Stimulated activated CD8-positive, alpha-beta memory T cell treated with anti-CD3 and anti-CD28 coated beads, Interleukin-7, amount 100 ng/mL, for 24 hours (primary cell): ENCODE data around the gene STARD7.
A peak's percentile ranks its signal among the peaks of the same experiment; 100 is the strongest.

Experiments
- DNase-seq: peaks from one replicate; pipeline ENCODE4 v3.0.0-alpha.2; 2020; ENCODE audit warnings: low read depth

The STARD7 gene

DNA sequence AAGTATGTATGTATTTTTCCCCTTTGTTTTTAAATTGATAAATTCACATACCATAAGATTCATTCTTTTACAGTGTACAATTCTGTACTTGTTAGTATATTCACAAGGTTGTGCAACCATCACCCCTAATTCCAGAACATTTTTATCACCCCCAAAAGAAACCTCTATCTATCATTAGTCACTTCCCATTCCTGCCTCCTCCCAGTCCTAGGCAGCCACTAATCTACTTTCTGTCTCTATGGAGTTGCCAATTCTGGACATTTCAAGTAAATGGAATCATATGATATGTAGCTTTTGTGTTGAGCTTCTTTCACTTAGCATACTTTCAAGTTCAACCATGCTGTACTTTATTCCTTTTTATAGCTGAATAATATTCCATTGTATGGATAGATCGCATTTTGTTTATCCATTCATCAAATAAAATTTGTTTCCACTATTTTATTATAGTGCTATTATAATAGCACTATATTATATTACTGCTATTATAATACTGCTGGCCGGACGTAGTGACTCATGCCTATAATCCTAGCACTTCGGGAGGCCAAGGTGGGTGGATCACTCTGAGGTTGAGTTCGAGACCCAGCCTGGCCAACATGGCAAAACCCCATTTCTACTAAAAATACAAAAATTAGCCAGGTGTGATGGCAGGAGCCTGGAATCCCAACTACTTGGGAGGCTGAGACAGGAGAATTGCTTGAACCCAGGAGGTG, 10.9 kb downstream of the STARD7 start:
- DNase-seq: no peak

- DNase-seq: no peak
Observed at GRCh38 chr2:96195410-96196066, 13.1 kb downstream of the STARD7 start.

DNA sequence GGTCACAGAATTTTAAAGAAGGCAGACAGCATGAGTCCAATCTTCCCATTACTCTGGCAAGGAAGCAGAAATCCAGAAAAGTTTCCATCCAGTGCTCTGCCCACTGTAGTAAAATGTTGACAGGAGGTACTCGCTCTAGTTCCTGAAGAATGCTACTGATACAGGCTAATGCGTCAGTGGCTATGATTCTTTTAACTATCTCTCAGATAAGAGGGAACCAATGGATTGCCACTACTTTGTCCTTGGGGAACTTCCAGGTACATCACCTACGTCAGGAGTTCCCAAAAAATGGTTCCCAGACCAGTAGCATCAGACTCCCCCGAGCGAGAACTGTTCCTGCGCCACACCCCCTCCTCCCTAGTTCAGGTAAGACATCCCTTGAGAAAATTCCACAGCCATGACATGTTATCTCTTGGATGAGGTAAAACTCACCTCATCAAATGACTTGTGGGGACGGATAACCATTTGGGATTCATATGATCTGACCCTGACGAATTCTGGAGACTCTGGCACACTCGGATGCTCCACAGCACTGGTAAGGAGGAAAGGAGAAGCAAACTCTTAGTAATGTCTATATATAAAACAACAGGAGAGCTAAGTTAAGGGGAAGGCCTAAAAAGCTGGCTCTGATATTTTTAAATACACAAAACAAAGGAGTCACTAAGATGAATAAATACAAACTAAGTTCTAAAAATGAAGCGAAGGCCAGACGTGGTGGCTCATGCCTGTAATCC, 16.5 kb downstream of the STARD7 start:
- no peak for DNase-seq

DNA sequence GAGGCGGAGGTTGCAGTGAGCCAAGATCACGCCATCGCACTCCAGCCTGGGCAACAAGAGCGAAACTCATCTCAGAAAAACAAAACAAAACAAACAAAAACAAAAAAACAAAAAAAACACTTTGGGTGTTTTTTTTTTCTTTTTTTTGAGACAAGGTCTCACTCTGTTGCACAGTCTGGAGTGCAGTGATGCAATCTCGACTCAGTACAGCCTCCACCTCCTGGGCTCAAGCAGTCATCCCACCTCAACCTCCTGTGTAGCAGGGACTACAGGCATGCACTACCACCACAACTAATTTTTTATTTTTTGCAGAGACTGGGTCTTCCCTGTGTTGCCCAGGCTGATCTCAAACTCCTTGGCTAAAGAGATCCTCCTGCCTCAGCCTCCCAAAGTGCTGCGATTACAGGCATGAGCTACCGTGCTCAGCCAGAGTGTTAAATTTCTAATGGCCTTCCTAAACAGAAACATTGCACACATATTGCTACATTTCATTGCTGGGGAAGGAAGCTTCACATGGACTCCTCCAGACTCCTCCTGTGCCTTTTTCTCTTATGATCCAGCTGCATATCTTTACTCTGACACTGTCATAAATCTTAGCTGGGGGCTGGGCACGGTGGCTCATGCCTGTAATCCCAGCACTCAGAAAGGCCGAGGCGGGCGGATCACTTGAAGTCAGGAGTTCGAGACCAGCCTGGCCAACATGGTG, 19.7 kb downstream of the STARD7 start:
- no peak for DNase-seq

- no peak for DNase-seq
Observed at GRCh38 chr2:96186562-96186961, 22.1 kb downstream of the STARD7 start.

DNA sequence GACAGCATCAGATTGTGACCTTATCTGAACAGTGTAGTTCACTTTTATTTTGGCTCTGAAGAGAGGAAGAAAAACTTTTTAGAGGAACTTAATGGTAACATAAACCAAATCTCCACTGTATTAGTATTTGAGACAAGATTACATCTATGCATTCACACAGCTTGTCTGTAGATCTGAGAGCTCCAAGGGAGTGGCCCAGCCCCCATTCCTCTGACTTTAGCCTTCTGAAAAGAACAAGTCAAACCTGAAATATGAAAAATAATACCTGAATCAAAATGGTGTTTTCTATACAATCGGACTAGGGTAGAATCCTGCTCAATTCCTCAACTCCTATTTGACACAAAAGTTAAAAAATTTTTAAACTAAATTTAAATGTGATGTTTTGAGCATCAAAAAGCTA, 23.1 kb downstream of the STARD7 start:
- no peak for DNase-seq

GRCh38 chr2:96184989-96185388, 23.6 kb downstream of the STARD7 start:
- DNase-seq: no peak

DNA sequence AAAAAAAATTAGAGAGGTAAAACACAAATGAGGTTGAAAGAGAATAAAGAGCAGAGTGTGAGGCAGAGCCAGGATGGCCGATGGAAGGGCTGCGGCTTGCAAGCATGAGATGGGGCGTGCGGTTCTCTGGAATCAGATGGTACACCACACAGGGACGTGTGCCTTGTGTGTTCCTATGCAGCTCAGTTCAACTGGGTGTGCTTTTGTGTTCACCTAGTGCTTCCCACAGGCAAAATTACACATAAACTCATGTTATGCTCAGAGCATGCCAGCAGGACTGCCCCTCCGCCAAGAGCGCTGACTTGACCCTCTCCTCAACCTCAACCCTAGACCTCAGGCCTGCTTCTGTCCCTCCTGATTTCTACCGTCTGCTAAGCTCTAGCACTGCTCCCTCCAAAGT, 24.4 kb downstream of the STARD7 start:
- DNase-seq: no peak

DNA sequence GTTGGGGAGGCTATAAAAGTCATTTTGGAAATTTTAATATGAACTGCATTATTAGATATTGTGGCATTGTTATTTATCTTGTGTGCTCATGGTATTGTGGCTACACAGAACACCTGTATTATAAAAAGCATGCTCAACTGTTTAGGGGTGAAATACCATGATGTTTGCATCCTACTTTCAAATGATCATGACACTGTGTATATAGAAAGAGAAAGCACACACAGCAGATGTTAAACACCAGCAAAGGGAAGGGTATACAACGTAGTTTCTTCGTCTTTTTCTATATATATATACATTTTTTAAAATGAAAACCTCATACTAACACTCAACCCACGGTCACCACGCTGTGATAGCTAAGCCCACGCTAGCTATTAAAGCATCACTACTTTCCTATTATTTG, 27.1 kb downstream of the STARD7 start:
- DNase-seq: no peak

DNA sequence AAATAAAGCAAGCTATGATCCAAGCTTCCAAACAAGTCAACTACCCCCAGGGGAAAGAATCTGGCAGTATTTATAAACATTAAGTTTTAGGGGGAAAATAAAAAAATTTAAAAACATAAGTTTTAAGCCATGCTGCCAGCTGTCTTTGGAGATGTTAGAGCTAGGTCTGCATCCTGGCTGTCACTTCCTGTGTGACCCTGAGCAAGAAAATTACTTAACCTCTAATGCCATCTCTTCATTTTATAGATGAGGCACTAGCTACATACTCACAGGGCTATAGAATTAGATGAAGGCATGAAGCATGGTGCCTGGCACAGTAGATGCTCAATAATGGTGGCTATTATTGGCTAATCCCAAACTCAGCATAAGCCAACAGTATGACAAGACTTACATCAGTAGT, 28.1 kb downstream of the STARD7 start:
- DNase-seq: no peak

DNA sequence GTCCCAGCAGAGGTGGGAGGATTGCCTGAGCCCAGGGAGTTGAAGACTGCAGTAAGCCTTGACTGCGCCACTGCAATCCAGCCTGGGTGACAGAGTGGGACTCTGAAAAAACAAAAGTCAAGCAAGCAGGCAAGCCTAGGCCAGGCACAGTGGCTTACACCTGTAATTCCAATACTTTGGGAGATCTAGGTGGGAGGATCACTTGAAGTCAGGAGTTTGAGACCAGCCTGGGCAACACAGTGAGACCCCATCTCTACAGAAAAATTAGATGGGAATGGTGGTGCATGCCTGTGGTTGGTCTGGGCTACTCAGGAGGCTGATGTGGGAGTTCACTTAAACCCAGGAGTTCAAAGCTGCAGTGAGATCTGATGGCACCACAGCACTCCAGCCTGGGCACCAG, 28.6 kb downstream of the STARD7 start:
- DNase-seq: no peak

DNA sequence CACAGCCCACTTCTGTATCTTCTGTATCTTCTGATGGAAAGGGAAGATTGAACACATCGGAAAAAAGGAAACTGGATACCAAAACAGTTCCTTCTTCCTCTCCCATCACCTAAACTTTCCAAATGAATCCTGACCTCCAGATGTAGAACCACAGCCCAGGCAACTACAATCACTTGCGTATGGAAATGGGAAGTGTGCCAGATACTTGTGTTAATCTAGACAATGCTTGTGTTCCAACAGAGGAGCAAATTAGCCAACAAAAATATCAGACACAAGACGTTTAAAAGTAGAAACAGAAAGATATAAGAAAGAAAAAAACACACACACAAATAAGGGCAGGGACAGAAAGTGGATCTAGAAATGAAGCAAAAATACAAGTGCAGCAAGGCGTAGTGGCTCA, 32.0 kb downstream of the STARD7 start:
- no peak for DNase-seq

DNA sequence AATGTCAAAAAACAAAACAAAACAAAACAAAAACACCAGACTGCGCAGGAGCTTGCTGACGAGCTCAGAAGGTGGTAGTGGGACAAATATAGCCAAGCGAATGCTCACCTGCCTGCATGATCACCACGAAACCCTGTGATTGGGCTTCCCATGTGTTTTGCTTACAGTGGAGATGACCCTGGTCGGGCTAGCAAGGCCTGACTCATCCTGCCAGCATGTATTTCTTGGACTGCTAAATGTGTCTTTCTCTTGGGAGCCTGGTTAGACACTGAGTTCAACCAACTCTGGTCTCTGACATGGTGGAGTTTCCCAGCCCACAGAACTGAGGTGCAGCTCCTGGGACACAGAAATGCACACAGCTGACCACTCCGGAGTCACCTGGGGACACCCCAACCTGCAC, 32.7 kb downstream of the STARD7 start:
- DNase-seq: no peak

DNA sequence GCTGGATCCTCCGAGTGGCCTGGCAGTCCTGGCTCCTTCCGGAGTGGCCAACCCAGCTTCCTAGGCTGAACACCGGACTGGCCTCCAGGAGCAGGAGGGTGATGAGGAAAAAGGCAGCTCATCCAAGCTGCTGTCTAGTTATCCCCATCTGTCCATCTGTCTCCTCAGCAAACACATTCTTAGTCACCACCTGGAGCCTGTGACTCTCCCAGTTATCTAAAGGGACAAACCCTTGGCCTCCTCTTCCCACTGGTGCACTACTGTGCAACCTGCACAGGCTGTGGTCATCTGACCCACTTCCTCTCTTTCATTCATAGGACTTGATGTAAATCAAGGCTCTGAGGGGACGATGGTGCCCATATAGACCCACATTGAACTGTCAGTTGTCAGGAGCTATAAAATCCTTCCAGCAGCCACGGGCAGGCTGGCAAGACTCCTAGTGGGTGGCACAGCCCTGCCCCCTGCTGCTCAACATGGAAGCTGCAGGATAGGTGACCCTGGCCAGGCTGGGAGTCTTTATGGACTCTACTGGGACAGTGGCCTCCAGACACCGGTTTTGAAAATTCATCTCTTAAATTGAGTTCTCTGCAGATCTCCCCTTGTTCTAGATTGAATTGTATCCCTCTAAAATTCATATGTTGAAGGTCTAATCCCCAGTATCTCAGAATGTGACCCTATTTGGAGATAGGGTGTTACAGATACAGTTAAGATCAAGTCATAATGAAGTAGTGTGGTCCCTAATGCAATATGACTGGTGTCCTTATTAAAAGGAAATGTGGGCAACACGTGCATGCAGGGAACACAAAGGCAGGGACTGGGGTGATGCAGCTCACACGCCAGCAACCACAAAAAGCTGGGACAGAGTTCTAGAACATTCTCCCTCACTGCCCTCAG, 34.1 kb downstream of the STARD7 start:
- peak; percentile 67 for DNase-seq

- DNase-seq: no peak
Observed at GRCh38 chr2:96171831-96172230, 36.8 kb downstream of the STARD7 start.

GRCh38 chr2:96170626-96171025, 38.0 kb downstream of the STARD7 start:
- no peak for DNase-seq

- no peak for DNase-seq
Observed at GRCh38 chr2:96169868-96170507, 38.6 kb downstream of the STARD7 start.

DNA sequence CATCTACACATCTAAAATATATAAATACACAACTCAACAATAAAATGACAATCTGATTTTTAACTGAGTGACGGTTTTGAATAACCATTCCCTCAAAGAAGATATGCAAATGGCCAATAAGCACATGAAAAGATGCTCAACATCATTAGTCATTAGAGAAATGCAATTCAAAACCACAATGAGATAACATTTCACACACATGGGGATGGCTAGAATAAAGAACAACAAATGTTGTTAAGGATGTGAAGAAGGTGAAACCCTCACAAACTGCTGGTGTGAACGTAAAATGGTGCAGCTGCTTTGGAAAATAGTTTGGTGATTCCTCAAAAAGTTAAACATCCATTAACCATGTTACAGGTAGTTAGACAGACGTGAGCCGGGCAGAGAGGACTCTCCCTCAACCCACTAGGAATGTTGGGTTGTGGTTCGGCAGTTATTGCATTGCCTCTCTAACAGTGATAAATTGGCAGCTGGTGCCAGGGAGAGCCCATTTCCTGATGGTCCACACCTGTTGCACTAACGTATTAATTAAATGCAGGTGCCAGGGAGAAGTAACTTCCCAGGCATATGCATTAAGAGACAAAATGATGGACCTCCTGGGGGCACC, 41.1 kb downstream of the STARD7 start:
- no peak for DNase-seq

DNA sequence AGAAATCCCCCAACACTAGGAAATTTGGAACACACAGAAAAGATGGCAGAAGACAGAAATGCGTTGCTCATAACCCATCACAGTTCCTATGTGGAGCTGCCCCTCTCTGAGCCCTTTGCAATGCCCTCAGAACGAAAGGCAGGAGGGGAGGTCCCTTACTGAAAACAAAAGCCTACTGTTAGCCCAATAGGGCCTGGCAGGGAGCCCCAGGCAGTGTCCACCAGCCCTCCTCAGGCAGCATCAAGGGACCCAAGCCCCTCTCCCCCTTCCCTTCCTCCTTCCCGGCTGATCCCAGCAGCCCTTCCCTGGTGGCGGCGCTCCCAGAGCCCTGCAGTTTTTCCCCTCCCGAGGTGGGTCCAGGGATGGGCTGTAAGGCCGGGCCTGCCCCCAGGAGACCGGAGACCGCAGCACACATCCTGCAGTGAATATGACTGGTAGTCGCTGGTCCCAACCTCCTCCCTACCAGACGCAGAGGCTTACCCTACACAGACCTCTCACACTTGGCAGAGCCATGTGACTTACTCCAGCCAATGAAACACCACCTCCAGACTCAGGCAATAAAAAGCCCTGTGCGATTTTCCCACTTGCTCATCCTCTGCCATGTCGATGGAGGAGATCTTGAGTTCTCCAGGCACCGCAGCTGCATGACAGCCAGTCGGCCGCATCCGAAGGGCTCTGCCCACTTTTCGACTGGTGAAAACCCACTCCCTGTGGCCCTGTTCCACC, 44.0 kb downstream of the STARD7 start:
- no peak for DNase-seq
